ENCODE data around the gene CLCF1. TPM values are rescaled to one million over a fixed set of nuclear protein-coding genes. Genes with fewer than 3 reads are reported as not detected.

Gene CLCF1
- polyA plus RNA-seq, 1 donor (not counting 4 experiments of a cell fraction or from before 2014, with no cell fraction given), result 2.7 TPM

DNA sequence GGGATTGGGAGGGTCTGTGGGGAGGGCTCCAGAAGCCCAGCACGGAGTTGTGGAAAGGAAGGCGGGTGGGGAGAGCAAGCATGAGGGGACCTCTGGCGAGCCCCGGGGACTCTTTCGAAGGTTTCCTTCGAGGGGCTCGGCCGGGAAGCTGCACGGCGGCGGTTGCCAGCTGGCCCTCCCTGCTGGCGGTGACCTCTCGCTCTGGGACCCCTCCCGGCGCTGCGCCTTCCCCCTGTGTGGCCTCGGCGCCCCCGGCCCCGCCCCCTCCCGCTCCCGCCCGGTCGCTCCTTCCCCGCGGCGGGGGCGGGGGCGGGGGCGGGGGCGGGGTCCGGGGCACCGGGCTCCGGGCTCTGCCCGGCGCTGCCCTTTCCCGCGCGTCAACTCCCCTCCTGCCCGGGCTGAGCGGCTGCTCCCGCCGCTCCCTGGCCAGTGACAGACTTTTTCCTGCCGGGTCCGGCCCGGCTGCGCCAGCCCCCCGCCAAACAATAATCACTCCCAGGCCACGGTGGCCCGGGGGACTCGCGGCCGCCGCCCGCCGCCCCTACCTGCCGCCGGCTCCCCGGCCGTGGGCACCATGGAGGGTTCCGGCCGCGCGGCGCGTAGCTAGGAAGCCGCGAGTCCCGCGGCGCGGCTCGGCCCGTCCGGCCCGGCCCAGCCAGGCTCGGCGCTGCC, 941 bp downstream of the CLCF1 start:
- Histone ChIP-seq H3K4me1 (ENCODE audit: control insufficient read depth, extremely low read depth, insufficient read depth, low read length) (peaks cover 26% of the 10 kb centered on the region), H3K27ac (ENCODE audit: control insufficient read depth, insufficient read depth, low read length) (no peak overlapping the region), H3K9me3 (ENCODE audit: control insufficient read depth, low read depth, low read length) (no peaks in the 10 kb centered on the region), H3K4me3 (ENCODE audit: control insufficient read depth in 2 of 3, extremely low read depth in 1 of 3, insufficient read depth in 2 of 3, low read depth in 1 of 3, low read length in 3 of 3) (peak overlapping the region; percentile 43 to 83 (median 60)), H4K20me1 (ENCODE audit: control insufficient read depth, extremely low read depth, insufficient read depth, low read length) (peaks cover 5% of the 10 kb centered on the region), H3K36me3 (ENCODE audit: control insufficient read depth in 2 of 2, extremely low read depth in 1 of 2, insufficient read depth in 2 of 2, low read length in 2 of 2) (no peaks in the 10 kb centered on the region), H3K79me2 (ENCODE audit: control insufficient read depth, insufficient read depth, low read length) (no peaks in the 10 kb centered on the region), H3K4me2 (ENCODE audit: control insufficient read depth, extremely low read depth, insufficient read depth, low read depth, low read length) (peak overlapping the region; percentile 71), H3K27me3 (ENCODE audit: control insufficient read depth, extremely low read depth, insufficient read depth, low read length) (no peaks in the 10 kb centered on the region), H3K9me1 (ENCODE audit: control insufficient read depth, extremely low read depth, insufficient read depth, low read length) (no peaks in the 10 kb centered on the region), H3K9ac (ENCODE audit: control insufficient read depth, extremely low read depth, insufficient read depth, low read length) (peak overlapping the region; percentile 82), H2AFZ (ENCODE audit: control insufficient read depth, low read length) (no peak overlapping the region)
- dilution Hi-C loops (cut with MboI; ENCODE audit: extremely low pct_ligation_motif_present, low sequenced_read_pairs), result no loop called here
- no peak for FAIRE-seq
- DNase-seq (ENCODE audit: low read depth, low spot score), result no peak
- no peak for TF ChIP-seq EZH2 (IDR thresholded peaks at IDR 0.05; ENCODE audit: low read length)
- TF ChIP-seq, protein P1, sequence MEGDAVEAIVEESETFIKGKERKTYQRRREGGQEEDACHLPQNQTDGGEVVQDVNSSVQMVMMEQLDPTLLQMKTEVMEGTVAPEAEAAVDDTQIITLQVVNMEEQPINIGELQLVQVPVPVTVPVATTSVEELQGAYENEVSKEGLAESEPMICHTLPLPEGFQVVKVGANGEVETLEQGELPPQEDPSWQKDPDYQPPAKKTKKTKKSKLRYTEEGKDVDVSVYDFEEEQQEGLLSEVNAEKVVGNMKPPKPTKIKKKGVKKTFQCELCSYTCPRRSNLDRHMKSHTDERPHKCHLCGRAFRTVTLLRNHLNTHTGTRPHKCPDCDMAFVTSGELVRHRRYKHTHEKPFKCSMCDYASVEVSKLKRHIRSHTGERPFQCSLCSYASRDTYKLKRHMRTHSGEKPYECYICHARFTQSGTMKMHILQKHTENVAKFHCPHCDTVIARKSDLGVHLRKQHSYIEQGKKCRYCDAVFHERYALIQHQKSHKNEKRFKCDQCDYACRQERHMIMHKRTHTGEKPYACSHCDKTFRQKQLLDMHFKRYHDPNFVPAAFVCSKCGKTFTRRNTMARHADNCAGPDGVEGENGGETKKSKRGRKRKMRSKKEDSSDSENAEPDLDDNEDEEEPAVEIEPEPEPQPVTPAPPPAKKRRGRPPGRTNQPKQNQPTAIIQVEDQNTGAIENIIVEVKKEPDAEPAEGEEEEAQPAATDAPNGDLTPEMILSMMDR (optimal IDR thresholded peaks at IDR 0.05 in 1 of 3, IDR thresholded peaks at IDR 0.05 in 1 of 3, conservative IDR thresholded peaks at IDR 0.05 in 1 of 3; ENCODE audit: extremely low read depth in 1 of 3, insufficient read depth in 2 of 3, low read length in 3 of 3), result no peak

DNA sequence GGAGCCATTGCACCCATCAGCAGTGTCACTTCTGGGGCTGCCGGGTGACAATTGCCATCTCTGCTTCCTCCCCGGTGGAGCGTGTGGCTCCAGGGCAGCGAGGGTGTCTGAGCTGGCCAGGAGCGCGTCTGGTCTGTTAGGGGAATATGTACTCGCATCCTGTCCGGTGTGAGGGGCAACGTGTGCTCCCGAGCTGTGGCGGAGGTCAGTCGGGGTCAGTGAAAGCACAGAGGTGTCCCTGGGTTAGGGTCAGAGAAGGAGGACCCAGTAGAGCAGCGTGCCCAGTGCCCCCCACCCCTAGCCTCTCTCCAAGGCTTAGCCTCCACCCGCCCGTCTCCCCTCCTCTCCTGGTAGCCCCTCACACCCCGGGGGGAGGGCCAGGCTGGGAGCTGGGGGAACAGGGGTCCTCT, 1.5 kb downstream of the CLCF1 start:
- dilution Hi-C loops (cut with MboI; ENCODE audit: extremely low pct_ligation_motif_present, low sequenced_read_pairs), result no loop called here
- H3K27me3 ChIP-seq (ENCODE audit: control insufficient read depth, extremely low read depth, insufficient read depth, low read length), result no peaks in the 10 kb centered on the region
- no peak for TF ChIP-seq EZH2 (IDR thresholded peaks at IDR 0.05; ENCODE audit: low read length)
- TF ChIP-seq, protein P1 (optimal IDR thresholded peaks at IDR 0.05 in 1 of 3, IDR thresholded peaks at IDR 0.05 in 1 of 3, conservative IDR thresholded peaks at IDR 0.05 in 1 of 3; ENCODE audit: extremely low read depth in 1 of 3, insufficient read depth in 2 of 3, low read length in 3 of 3), result no peak
- peaks cover 5% of the 10 kb centered on the region for H4K20me1 ChIP-seq (ENCODE audit: control insufficient read depth, extremely low read depth, insufficient read depth, low read length)
- H3K9ac ChIP-seq (ENCODE audit: control insufficient read depth, extremely low read depth, insufficient read depth, low read length), result no peak overlapping the region
- no peaks in the 10 kb centered on the region for H3K79me2 ChIP-seq (ENCODE audit: control insufficient read depth, insufficient read depth, low read length)
- H3K9me3 ChIP-seq (ENCODE audit: control insufficient read depth, low read depth, low read length), result no peaks in the 10 kb centered on the region
- DNase-seq (ENCODE audit: low read depth, low spot score) (no peak), FAIRE-seq (no peak)
- H3K4me1 ChIP-seq (ENCODE audit: control insufficient read depth, extremely low read depth, insufficient read depth, low read length), result peaks cover 25% of the 10 kb centered on the region
- H3K4me3 ChIP-seq (ENCODE audit: control insufficient read depth in 2 of 3, extremely low read depth in 1 of 3, insufficient read depth in 2 of 3, low read depth in 1 of 3, low read length in 3 of 3), result peak overlapping the region in 1 of 3 experiments; percentile 60
- no peak overlapping the region for H3K27ac ChIP-seq (ENCODE audit: control insufficient read depth, insufficient read depth, low read length)
- no peaks in the 10 kb centered on the region for H3K9me1 ChIP-seq (ENCODE audit: control insufficient read depth, extremely low read depth, insufficient read depth, low read length)
- H3K36me3 ChIP-seq (ENCODE audit: control insufficient read depth in 2 of 2, extremely low read depth in 1 of 2, insufficient read depth in 2 of 2, low read length in 2 of 2), result no peaks in the 10 kb centered on the region
- no peak overlapping the region for H2AFZ ChIP-seq (ENCODE audit: control insufficient read depth, low read length)
- peak overlapping the region; percentile 16 for H3K4me2 ChIP-seq (ENCODE audit: control insufficient read depth, extremely low read depth, insufficient read depth, low read depth, low read length)

Measured in keratinocyte (primary cell).